Measurements from ENCODE around the gene NGEF.

The NGEF gene

GRCh38 chr2:232857158-232857563 is 155.9 kb downstream of the NGEF start:
- CTCF ChIA-PET: interaction anchor here (0.6 to 1.4 kb wide), 4 partner anchors 196 to 909 kb away, joined by 3 read pairs; no protein-coding TSS in a partner anchor
- H3K9me3 ChIP-seq (ENCODE audit: control insufficient read depth, insufficient read depth, low read depth, low read length): no peaks in the 10 kb centered on the region
- no peak overlapping the region for H3K27ac ChIP-seq (ENCODE audit: extremely low read depth, low read depth, low read length)
- H3K4me1 ChIP-seq (ENCODE audit: control insufficient read depth, insufficient read depth, low read length): peaks cover 5% of the 10 kb centered on the region
- TF ChIP-seq MZF1 (tag by site-specific recombination; IDR thresholded peaks at IDR 0.05; ENCODE audit: borderline replicate concordance) (no peak), SCRT2 (tag by site-specific recombination; IDR thresholded peaks at IDR 0.05) (0 out of 2 replicates have a peak, but pooled peaks have one; percentile 32), ZNF112 (tag by site-specific recombination; IDR thresholded peaks at IDR 0.05) (no peak), ZNF571 (tag by site-specific recombination; IDR thresholded peaks at IDR 0.05) (no peak), ZNF580 (tag by site-specific recombination; IDR thresholded peaks at IDR 0.05) (no peak), HOXD13 (CRISPR knock-in tag; IDR thresholded peaks at IDR 0.05; ENCODE audit: borderline replicate concordance) (peak; percentile 78; the same call in 1 of the 2 replicates), ZNF416 (tag by site-specific recombination; IDR thresholded peaks at IDR 0.05) (no peak)
- no peak overlapping the region for H3K4me3 ChIP-seq (ENCODE audit: low read depth, low read length)
- POLR2A ChIA-PET: no interaction called here
- H3K36me3 ChIP-seq (ENCODE audit: control insufficient read depth in 2 of 2, insufficient read depth in 1 of 2, low read length in 2 of 2): peaks cover 26 to 69% of the 10 kb centered on the region in 2 experiments

DNA sequence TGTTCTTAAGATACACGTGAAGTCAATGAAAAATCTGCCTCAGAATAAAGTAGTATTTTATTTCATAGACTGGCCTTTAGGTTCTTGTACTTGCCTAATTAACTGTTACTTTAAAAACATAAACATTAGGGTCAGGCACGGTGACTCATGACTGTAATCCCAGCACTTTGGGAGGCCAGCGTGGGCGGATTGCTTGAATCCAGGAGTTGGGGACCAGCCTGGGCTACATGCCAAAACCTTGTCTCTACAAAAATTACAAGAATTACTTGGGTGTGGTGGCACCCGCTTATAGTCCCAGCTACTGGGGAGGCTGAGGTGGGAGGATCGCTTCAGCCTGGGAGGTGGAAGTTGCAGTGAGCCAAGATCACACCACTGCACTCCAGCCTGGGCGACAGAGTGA is 159.0 kb downstream of the NGEF start:
- ChIA-PET POLR2A (no interaction called here), CTCF (interaction anchor here (0.6 to 2.6 kb wide), 15 partner anchors 12 to 593 kb away, joined by 3 to 28 read pairs (median 4); no protein-coding TSS in a partner anchor)
- H3K27ac ChIP-seq (ENCODE audit: extremely low read depth, low read depth, low read length): no peak overlapping the region
- peaks cover 5% of the 10 kb centered on the region for H3K4me1 ChIP-seq (ENCODE audit: control insufficient read depth, insufficient read depth, low read length)
- peaks cover 36 to 75% of the 10 kb centered on the region in 2 experiments for H3K36me3 ChIP-seq (ENCODE audit: control insufficient read depth in 2 of 2, insufficient read depth in 1 of 2, low read length in 2 of 2)
- H3K4me3 ChIP-seq (ENCODE audit: low read depth, low read length): no peak overlapping the region
- no peaks in the 10 kb centered on the region for H3K9me3 ChIP-seq (ENCODE audit: control insufficient read depth, insufficient read depth, low read depth, low read length)
- TF ChIP-seq OSR2 (tag by site-specific recombination; IDR thresholded peaks at IDR 0.05) (0 out of 2 replicates have a peak, but pooled peaks have one; percentile 64), MZF1 (tag by site-specific recombination; IDR thresholded peaks at IDR 0.05; ENCODE audit: borderline replicate concordance) (peak; percentile 85; the same call in 1 of the 2 replicates), ZNF449 (tag by site-specific recombination; IDR thresholded peaks at IDR 0.05) (no peak), ZNF366 (tag by site-specific recombination; conservative IDR thresholded peaks at IDR 0.05) (peak; percentile 46), ZNF473 (tag by site-specific recombination; IDR thresholded peaks at IDR 0.05) (no peak), GLIS2 (tag by site-specific recombination; IDR thresholded peaks at IDR 0.05) (peak; percentile 23; the same call in 1 of the 2 replicates), ZNF280D (tag by site-specific recombination; IDR thresholded peaks at IDR 0.05) (no peak), ZFHX2 (tag by site-specific recombination; conservative IDR thresholded peaks at IDR 0.05) (peak; percentile 69), TCF7L2 (IDR thresholded peaks at IDR 0.05; ENCODE audit: borderline replicate concordance, low read depth, low read length) (no peak), WT1 (tag by site-specific recombination; IDR thresholded peaks at IDR 0.05) (peak; percentile 72), GLIS1 (tag by site-specific recombination; IDR thresholded peaks at IDR 0.05) (peak; percentile 85), ZNF623 (tag by site-specific recombination; IDR thresholded peaks at IDR 0.05) (no peak), ZNF664 (tag by site-specific recombination; IDR thresholded peaks at IDR 0.05) (peak; percentile 55; the same call in 1 of the 2 replicates), PRDM4 (tag by site-specific recombination; IDR thresholded peaks at IDR 0.05) (no peak), EGR2 (tag by site-specific recombination; IDR thresholded peaks at IDR 0.05; ENCODE audit: low read depth) (0 out of 2 replicates have a peak, but pooled peaks have one; percentile 33)
- TF ChIP-seq, protein P1, sequence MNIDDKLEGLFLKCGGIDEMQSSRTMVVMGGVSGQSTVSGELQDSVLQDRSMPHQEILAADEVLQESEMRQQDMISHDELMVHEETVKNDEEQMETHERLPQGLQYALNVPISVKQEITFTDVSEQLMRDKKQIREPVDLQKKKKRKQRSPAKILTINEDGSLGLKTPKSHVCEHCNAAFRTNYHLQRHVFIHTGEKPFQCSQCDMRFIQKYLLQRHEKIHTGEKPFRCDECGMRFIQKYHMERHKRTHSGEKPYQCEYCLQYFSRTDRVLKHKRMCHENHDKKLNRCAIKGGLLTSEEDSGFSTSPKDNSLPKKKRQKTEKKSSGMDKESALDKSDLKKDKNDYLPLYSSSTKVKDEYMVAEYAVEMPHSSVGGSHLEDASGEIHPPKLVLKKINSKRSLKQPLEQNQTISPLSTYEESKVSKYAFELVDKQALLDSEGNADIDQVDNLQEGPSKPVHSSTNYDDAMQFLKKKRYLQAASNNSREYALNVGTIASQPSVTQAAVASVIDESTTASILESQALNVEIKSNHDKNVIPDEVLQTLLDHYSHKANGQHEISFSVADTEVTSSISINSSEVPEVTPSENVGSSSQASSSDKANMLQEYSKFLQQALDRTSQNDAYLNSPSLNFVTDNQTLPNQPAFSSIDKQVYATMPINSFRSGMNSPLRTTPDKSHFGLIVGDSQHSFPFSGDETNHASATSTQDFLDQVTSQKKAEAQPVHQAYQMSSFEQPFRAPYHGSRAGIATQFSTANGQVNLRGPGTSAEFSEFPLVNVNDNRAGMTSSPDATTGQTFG (tag by site-specific recombination; IDR thresholded peaks at IDR 0.05; ENCODE audit: borderline replicate concordance): no peak
- TF ChIP-seq, protein P2, sequence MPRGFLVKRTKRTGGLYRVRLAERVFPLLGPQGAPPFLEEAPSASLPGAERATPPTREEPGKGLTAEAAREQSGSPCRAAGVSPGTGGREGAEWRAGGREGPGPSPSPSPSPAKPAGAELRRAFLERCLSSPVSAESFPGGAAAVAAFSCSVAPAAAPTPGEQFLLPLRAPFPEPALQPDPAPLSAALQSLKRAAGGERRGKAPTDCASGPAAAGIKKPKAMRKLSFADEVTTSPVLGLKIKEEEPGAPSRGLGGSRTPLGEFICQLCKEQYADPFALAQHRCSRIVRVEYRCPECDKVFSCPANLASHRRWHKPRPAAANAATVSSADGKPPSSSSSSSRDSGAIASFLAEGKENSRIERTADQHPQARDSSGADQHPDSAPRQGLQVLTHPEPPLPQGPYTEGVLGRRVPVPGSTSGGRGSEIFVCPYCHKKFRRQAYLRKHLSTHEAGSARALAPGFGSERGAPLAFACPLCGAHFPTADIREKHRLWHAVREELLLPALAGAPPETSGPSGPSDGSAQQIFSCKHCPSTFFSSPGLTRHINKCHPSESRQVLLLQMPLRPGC (tag by site-specific recombination; IDR thresholded peaks at IDR 0.05): no peak

All from HEK293 (cell line).